ENCODE data around the gene ELFN1. TPM values are rescaled to one million over a fixed set of nuclear protein-coding genes. Genes with fewer than 3 reads are reported as not detected.

ELFN1 gene
- polyA plus RNA-seq, 1 of the 3 experiments (the other 2 are of a cell fraction), result 0.05 TPM

- Histone ChIP-seq H2AFZ (ENCODE audit: low read depth) (no peak overlapping the region), H3K9me3 (no peaks in the 10 kb centered on the region), H3K9me2 (no peaks in the 10 kb centered on the region), H3F3A (replicated peaks; ENCODE audit: insufficient read depth) (peaks cover 11% of the 10 kb centered on the region), H3K27me3 (ENCODE audit: insufficient read depth) (peaks cover 63% of the 10 kb centered on the region), H3K4me3 (ENCODE audit: low read depth in 2 of 2, low read length in 1 of 2) (peak overlapping the region in 1 of 2 experiments; percentile 61; a peak in 1 of 4 replicates), H3K9ac (no peak overlapping the region), H3K36me3 (replicated peaks in 1 of 2; ENCODE audit: control insufficient read depth in 1 of 2, insufficient read depth in 2 of 2, low read length in 1 of 2) (no peaks in the 10 kb centered on the region), H3K4me1 (ENCODE audit: control insufficient read depth in 1 of 2, insufficient read depth in 2 of 2, low read depth in 1 of 2, low read length in 1 of 2) (peaks cover 0 to 72% of the 10 kb centered on the region in 2 experiments; a peak in 1 of 4 replicates), H3K27ac (ENCODE audit: low read depth in 2 of 2, low read length in 1 of 2) (no peak overlapping the region; a peak in 1 of 4 replicates), H3K79me2 (ENCODE audit: insufficient read depth) (no peaks in the 10 kb centered on the region), H3K4me2 (peak overlapping the region; percentile 57; the same call in 1 of the 2 replicates), H4K20me1 (ENCODE audit: insufficient read depth) (peaks cover 22% of the 10 kb centered on the region; the same call in 1 of the 2 replicates)
- WGBS (ENCODE audit: low lambda C conversion rate), result 40% methylated on average over 14 of the region's 26 CpGs
- peak; percentile 53 for DNase-seq
- TF ChIP-seq RCOR1 (IDR thresholded peaks at IDR 0.05; ENCODE audit: low read length) (no peak), GATA2 (CRISPR knock-in tag; IDR thresholded peaks at IDR 0.05) (no peak), ELF1 (IDR thresholded peaks at IDR 0.05) (no peak), FOSL2 (IDR thresholded peaks at IDR 0.05; ENCODE audit: borderline replicate concordance, low read depth) (no peak), FOXJ3 (CRISPR knock-in tag; IDR thresholded peaks at IDR 0.05) (no peak), TEAD4 (IDR thresholded peaks at IDR 0.05; ENCODE audit: borderline replicate concordance, insufficient read depth) (no peak), SIN3A (IDR thresholded peaks at IDR 0.05; ENCODE audit: borderline replicate concordance, low read depth, low read length) (no peak), RXRA (IDR thresholded peaks at IDR 0.05; ENCODE audit: borderline replicate concordance, low read depth) (no peak), ZBTB33 (IDR thresholded peaks at IDR 0.05; ENCODE audit: borderline replicate concordance, low read depth) (no peak), YY1 (IDR thresholded peaks at IDR 0.05; ENCODE audit: low read depth) (no peak), SMC3 (IDR thresholded peaks at IDR 0.05; ENCODE audit: low read depth, low read length) (no peak), IRF3 (IDR thresholded peaks at IDR 0.05; ENCODE audit: low read depth, low read length) (no peak), GABPA (IDR thresholded peaks at IDR 0.05; ENCODE audit: low read depth) (no peak)
- TF ChIP-seq, protein P1, sequence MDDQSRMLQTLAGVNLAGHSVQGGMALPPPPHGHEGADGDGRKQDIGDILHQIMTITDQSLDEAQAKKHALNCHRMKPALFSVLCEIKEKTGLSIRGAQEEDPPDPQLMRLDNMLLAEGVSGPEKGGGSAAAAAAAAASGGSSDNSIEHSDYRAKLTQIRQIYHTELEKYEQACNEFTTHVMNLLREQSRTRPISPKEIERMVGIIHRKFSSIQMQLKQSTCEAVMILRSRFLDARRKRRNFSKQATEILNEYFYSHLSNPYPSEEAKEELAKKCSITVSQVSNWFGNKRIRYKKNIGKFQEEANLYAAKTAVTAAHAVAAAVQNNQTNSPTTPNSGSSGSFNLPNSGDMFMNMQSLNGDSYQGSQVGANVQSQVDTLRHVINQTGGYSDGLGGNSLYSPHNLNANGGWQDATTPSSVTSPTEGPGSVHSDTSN (IDR thresholded peaks at IDR 0.05), result no peak
- CTCF ChIA-PET, result interaction anchor here (1.0 to 1.5 kb wide), 3 partner anchors 92 to 539 kb away, joined by 3 to 4 read pairs (median 3); no protein-coding TSS in a partner anchor
- POLR2A ChIA-PET, result interaction anchor here (0.6 kb wide), 1 partner anchor 221 kb away, joined by 3 read pairs; no protein-coding TSS in a partner anchor
Observed at GRCh38 chr7:1670894-1671593, 967 bp downstream of the ELFN1 start.
